Superior temporal gyrus (tissue), 1 donor: Measurements from ENCODE around the gene TXNRD1.
A peak's percentile ranks its signal among the peaks of the same experiment; 100 is the strongest.
"Not testable (repeated sequence)": the region's sequence is repeated elsewhere in the genome, so short reads cannot be mapped to it uniquely, and the experiment has no call there.

Experiments
- DNase-seq: peaks from one replicate; pipeline ENCODE4 v3.0.0-alpha.2; 2016; ENCODE audit errors: extremely low spot score

The TXNRD1 gene

GRCh38 chr12:104323899-104324298, 108.3 kb downstream of the TXNRD1 start:
- DNase-seq = no peak

- not testable (repeated sequence) for DNase-seq
Measured at GRCh38 chr12:104328278-104328677, 112.7 kb downstream of the TXNRD1 start.

- DNase-seq = no peak
Measured at GRCh38 chr12:104328790-104329189, 113.2 kb downstream of the TXNRD1 start.

GRCh38 chr12:104329707-104330532, 114.3 kb downstream of the TXNRD1 start:
- DNase-seq = no peak

- no peak for DNase-seq
Measured at GRCh38 chr12:104331376-104331775, 115.8 kb downstream of the TXNRD1 start.

- DNase-seq = not testable (repeated sequence)
Measured at GRCh38 chr12:104332273-104332672, 116.7 kb downstream of the TXNRD1 start.

- no peak for DNase-seq
Measured at GRCh38 chr12:104333692-104334255, 118.2 kb downstream of the TXNRD1 start.

- no peak for DNase-seq
Measured at GRCh38 chr12:104334581-104334980, 119.0 kb downstream of the TXNRD1 start.

- DNase-seq = no peak
Measured at GRCh38 chr12:104336115-104336514, 120.5 kb downstream of the TXNRD1 start.

GRCh38 chr12:104337030-104337558, 121.5 kb downstream of the TXNRD1 start:
- no peak for DNase-seq

- DNase-seq = peak; percentile 37
Measured at GRCh38 chr12:104339663-104340062, 124.1 kb downstream of the TXNRD1 start.

- no peak for DNase-seq
Measured at GRCh38 chr12:104340177-104340576, 124.6 kb downstream of the TXNRD1 start.

- peak; percentile 39 for DNase-seq
Measured at GRCh38 chr12:104340925-104341611, 125.5 kb downstream of the TXNRD1 start.

- no peak for DNase-seq
Measured at GRCh38 chr12:104342147-104342546, 126.6 kb downstream of the TXNRD1 start.

- no peak for DNase-seq
Measured at GRCh38 chr12:104342635-104343249, 127.2 kb downstream of the TXNRD1 start.

- DNase-seq = no peak
Measured at GRCh38 chr12:104344682-104345081, 129.1 kb downstream of the TXNRD1 start.

GRCh38 chr12:104345234-104346066, 129.9 kb downstream of the TXNRD1 start:
- no peak for DNase-seq

- DNase-seq = no peak
Measured at GRCh38 chr12:104347374-104348075, 131.9 kb downstream of the TXNRD1 start.

- no peak for DNase-seq
Measured at GRCh38 chr12:104348283-104348993, 132.9 kb downstream of the TXNRD1 start.

GRCh38 chr12:104348994-104349494, 133.5 kb downstream of the TXNRD1 start:
- DNase-seq = no peak
